Brain microvascular endothelial cell (primary cell): Measurements from ENCODE around the gene CACNA2D3.

Source experiments
- DNase-seq: peaks from one replicate; pipeline ENCODE4 v3.0.0-alpha.2; 2020
- H3K27ac ChIP-seq: fragments of 250-450 bp; sonication (Bioruptor Pico); 2 replicates; pipeline ENCODE4 v1.5.1; 2020; ENCODE audit warnings: mild to moderate bottlenecking, moderate library complexity
- H3K27me3 ChIP-seq: fragments of 250-450 bp; sonication (Bioruptor Pico); replicated peaks from 2 replicates; pipeline ENCODE4 v1.5.1; 2020; ENCODE audit warnings: mild to moderate bottlenecking
- H3K36me3 ChIP-seq: fragments of 250-450 bp; sonication (Bioruptor Pico); replicated peaks from 2 replicates; pipeline ENCODE4 v1.5.1; 2020; ENCODE audit warnings: mild to moderate bottlenecking
- H3K4me3 ChIP-seq: 2 replicates; pipeline ENCODE4 v1.5.1; 2011; ENCODE audit warnings: low read depth, mild to moderate bottlenecking, control low read depth, low read length, moderate library complexity
- in situ Hi-C: cut with HindIII; loops from 2 replicates; pipeline ENCODE4 v1.10.0; 2017; ENCODE audit warnings: low sequenced_read_pairs, low pct_ligation_motif_present
- TF ChIP-seq, protein P1 (sequence below): IDR thresholded peaks from 2 replicates; pipeline ENCODE4 v1.5.1; 2011; ENCODE audit warnings: low read depth, mild to moderate bottlenecking, moderate library complexity, low read length, control low read depth, inconsistent platforms; ENCODE audit errors: missing control alignments

The CACNA2D3 gene

GRCh38 chr3:54153477-54153876 lies 31.1 kb downstream of the CACNA2D3 start:
- no peaks in the 10 kb centered on the region for H3K27me3 ChIP-seq
- no peak overlapping the region for H3K27ac ChIP-seq
- in situ Hi-C loops, result no loop called here
- no peak for DNase-seq
- H3K36me3 ChIP-seq, result no peaks in the 10 kb centered on the region
- H3K4me3 ChIP-seq, result no peak overlapping the region
- TF ChIP-seq, protein P1, sequence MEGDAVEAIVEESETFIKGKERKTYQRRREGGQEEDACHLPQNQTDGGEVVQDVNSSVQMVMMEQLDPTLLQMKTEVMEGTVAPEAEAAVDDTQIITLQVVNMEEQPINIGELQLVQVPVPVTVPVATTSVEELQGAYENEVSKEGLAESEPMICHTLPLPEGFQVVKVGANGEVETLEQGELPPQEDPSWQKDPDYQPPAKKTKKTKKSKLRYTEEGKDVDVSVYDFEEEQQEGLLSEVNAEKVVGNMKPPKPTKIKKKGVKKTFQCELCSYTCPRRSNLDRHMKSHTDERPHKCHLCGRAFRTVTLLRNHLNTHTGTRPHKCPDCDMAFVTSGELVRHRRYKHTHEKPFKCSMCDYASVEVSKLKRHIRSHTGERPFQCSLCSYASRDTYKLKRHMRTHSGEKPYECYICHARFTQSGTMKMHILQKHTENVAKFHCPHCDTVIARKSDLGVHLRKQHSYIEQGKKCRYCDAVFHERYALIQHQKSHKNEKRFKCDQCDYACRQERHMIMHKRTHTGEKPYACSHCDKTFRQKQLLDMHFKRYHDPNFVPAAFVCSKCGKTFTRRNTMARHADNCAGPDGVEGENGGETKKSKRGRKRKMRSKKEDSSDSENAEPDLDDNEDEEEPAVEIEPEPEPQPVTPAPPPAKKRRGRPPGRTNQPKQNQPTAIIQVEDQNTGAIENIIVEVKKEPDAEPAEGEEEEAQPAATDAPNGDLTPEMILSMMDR, result no peak

- no peak overlapping the region for H3K4me3 ChIP-seq
- in situ Hi-C loops, result no loop called here
- H3K36me3 ChIP-seq, result no peaks in the 10 kb centered on the region
- TF ChIP-seq, protein P1, result no peak
- H3K27me3 ChIP-seq, result no peaks in the 10 kb centered on the region
- DNase-seq, result no peak
- H3K27ac ChIP-seq, result no peak overlapping the region
Observed at GRCh38 chr3:54157860-54158259, 35.5 kb downstream of the CACNA2D3 start.

GRCh38 chr3:54159917-54160316 lies 37.6 kb downstream of the CACNA2D3 start:
- TF ChIP-seq, protein P1, result no peak
- no peak overlapping the region for H3K27ac ChIP-seq
- no peaks in the 10 kb centered on the region for H3K36me3 ChIP-seq
- no peak for DNase-seq
- H3K27me3 ChIP-seq, result no peaks in the 10 kb centered on the region
- H3K4me3 ChIP-seq, result no peak overlapping the region
- in situ Hi-C loops, result no loop called here

DNA sequence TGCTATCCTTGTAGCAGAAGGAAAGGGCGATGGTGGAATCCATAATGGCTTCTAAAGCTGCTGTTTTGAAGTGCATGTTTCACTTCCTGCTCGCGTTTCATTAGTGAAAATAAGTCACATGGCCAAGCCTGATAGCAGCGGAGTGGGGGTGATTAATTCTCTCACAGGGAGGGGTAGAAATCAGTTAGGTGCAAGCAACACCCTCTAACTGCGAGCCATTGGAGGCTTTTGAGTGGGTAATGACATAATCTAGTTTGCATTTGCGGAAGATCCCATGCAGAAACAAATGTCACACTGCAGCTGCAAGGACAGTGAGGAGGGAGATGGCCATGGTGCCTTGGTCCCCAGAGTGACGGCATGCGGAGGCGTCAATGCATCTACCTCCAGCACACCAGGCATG lies 41.1 kb downstream of the CACNA2D3 start:
- Histone ChIP-seq H3K36me3 (no peaks in the 10 kb centered on the region), H3K27ac (no peak overlapping the region), H3K4me3 (no peak overlapping the region), H3K27me3 (no peaks in the 10 kb centered on the region)
- TF ChIP-seq, protein P1, result no peak
- no peak for DNase-seq
- in situ Hi-C loops, result no loop called here

DNA sequence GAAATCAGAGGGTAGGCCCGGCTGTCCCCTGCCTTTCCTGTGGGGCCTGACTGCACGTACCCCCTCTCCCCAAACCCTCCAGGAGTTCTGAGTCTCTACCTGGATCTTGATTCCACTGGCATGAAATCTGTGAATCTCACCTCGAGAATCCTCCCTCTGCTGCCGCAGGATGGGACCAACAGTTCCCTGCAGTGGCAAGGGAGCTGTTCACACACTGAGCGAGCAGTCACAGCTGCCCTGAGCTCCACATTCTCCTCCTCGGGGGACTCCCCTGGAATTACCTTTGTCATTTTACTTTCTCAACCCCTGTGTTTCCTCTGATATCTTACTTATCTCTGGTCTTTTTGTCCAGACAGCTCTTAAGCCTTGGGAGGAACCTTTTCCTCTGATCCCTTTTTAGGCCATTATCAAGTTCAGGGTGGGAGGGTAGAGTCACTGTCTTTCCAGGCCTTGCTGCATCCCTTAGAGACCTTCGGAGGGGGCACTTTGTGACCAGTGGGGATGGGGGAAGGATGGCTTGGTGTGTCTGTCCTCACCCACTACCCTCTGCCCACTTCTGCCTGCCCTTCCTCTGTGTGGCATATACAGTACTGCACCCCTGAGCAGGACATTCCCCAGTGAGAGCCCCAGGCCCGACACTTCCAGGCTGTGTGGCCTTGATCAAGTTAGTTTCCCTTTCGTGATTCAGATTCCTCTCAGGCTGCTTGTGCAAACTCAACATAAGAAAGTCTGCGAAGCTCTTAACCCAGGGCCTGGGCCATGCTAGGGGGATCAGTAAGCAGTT lies 42.0 kb downstream of the CACNA2D3 start:
- DNase-seq, result no peak
- Histone ChIP-seq H3K27me3 (no peaks in the 10 kb centered on the region), H3K4me3 (no peak overlapping the region), H3K36me3 (no peaks in the 10 kb centered on the region), H3K27ac (no peak overlapping the region)
- in situ Hi-C loops, result no loop called here
- TF ChIP-seq, protein P1, result no peak

DNA sequence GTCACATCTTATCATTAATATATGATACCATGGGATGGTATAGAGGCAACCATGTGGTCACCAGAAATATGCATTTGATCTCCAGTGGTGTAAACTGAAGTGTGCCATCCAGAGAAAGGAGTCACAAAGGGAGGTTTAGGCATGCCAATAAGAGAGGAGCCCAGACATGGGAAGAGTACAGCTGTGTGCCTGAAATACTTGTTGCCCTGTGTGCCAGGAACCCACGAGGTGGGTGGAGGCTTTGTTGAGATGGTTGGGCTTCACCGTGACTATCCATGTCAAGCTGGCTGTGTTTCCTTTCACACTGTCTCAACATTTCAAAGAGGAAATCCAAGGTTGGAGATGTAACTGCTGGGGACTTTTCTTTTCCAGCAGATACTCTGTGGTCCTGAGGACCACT lies 43.5 kb downstream of the CACNA2D3 start:
- TF ChIP-seq, protein P1, result no peak
- H3K36me3 ChIP-seq, result no peaks in the 10 kb centered on the region
- H3K27me3 ChIP-seq, result no peaks in the 10 kb centered on the region
- no peak overlapping the region for H3K4me3 ChIP-seq
- no peak for DNase-seq
- no peak overlapping the region for H3K27ac ChIP-seq
- in situ Hi-C loops, result no loop called here
